GM21515 (cell line): ENCODE measurements around the gene CCDC148.
"Not testable (repeated sequence)": the region's sequence is repeated elsewhere in the genome, so short reads cannot be mapped to it uniquely, and the experiment has no call there.

Experiments
- ATAC-seq: cut with Tn5 transposase; IDR thresholded peaks from one replicate; pipeline ENCODE4 v1.9.1; 2021; ENCODE audit not compliant: unreplicated experiment

Gene CCDC148

DNA sequence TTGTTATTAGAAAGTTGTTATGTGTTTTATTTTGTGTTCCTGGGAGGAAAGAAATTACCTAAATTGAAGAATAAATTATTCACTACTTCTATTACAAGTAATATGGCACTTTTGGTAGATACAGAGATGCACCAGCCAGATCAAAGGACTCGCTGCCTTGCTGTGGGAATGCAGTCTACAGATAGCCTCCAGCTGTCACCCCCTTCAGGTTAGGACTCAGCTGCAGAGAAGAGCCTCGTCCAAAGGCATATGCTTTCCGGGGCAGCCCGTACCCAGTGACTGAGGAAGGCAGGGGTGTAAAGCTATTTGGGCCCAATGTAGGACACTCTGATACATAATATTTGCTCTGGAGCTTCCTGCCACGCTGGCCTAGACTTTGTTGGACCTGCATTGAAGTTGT is 90.2 kb downstream of the CCDC148 start:
- ATAC-seq: no peak

DNA sequence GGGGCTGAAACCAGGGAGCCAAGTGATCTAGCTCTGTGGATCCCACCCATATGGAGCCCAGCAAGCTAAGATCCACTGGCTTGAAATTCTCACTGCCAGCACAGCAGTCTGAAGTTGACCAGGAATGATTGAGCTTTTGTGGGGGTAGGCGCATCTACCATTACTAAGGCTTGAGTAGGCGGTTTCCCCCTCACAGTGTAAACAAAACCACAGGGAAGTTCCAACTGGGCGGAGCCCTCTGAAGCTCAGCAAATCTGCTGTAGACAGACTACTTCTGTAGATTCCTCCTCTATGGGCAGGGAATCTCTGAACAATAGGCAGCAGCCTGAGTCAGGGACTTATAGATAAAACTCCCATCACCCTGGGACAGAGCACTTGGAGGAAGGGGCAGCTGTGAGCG is 96.7 kb downstream of the CCDC148 start:
- ATAC-seq: no peak

DNA sequence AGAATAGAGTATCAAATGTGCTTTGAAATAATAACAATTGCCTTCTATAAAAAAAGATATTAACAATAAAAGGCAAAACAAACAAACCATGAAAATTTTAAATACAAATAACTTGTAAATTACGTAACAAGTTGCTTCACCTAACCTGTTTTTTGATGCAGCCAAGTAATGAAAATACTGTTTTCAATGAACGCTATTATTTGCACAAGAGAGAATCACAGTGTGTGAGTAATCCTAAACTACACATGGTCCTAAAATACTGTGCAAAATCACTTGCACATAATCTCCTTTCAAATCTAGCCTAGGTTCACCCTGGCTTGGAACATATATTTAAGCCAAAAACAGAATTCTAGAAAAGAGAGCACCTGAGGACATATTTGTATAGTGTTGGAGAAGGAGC is 98.9 kb downstream of the CCDC148 start:
- ATAC-seq: no peak

DNA sequence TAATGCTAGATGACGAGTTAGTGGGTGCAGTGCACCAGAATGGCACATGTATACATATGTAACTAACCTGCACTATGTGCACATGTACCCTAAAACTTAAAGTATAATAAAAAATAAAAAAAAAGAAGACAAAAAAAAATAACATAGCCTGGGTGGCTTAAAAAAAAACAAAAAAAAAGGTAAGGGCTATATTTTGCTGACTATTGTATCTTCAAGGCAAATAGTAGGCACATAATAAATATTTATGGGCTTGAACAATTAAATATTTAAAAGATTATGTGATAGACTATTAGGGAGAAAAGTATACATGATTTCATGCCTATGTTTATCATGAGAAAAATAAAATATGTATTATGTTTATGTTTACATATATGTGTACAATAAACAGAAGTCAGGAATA is 99.4 kb downstream of the CCDC148 start:
- no peak for ATAC-seq

DNA sequence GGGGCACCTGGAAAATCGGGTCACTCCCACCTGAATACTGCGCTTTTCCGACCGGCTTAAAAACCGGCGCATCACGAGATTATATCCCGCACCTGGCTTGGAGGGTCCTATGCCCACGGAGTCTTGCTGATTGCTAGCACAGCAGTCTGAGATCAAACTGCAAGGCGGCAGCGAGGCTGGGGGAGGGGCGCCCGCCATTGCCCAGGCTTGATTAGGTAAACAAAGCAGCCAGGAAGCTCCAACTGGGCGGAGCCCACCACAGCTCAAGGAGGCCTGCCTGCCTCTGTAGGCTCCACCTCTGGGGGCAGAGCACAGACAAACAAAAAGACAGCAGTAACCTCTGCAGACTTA is 105.1 kb downstream of the CCDC148 start:
- ATAC-seq: not testable (repeated sequence)

DNA sequence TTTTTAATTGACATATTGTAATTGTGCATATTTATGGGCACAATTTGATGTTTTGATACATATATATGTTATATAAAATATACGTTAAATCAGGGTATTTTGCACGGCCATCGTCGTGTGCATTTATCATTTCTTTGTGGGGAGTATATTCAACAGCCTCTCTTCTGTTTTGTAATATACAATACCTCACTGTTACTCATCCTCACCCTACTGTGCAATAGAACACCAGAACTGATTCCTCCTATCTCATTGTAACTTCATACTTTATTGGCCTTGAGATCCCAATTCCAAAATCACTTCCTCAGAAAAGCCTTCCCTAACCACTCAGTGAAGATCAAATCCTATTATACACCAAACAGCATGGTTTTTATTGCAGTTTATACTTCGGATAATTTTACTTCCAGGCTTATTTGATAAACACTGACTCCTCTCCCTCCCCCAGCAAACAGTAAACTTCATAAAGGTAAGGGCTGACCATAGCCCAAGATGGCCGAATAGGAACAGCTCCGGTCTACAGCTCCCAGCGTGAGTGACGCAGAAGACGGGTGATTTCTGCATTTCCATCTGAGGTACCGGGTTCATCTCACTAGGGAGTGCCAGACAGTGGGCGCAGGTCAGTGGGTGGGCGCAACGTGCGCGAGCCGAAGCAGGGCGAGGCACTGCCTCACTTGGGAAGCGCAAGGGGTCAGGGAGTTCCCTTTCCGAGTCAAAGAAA is 105.6 kb downstream of the CCDC148 start:
- not testable (repeated sequence) for ATAC-seq

DNA sequence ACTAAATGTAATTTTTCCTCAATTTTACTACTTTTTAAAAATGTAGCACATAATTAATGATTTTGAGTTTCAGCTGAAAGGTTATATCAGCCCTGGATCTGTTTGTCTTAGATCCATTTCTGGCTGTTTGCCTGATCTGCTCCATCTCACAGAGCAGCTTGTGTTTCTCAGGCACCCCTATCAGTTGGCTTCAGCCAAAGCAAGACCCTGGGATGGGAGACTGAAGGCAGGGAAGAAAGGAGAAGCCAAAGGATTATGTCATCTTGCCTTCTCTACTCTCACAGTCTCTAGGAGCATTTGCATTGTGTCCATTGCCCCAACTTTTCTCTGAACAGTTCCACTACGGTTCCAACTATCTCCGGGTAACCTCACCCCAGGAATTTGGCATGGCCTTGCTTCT is 110.5 kb downstream of the CCDC148 start:
- no peak for ATAC-seq

DNA sequence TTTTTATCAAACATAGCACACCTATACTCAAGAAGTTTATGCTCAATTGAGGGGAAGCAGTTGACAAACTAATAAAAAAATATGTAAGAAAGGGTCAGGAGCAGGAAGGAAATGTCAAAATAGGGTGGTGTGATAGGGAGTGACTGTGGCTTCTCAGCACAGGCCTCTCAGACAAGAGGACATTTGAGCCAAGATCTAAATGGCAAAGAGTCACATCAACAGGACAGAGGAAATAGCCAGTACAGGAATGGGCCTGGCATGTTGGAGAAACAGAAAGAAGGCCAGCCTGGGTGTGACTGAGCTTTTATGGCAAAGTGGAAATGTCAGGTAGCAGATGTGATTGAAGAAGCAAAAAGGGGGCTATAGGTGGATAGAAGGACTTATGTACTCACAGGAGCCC is 117.0 kb downstream of the CCDC148 start:
- ATAC-seq: no peak

DNA sequence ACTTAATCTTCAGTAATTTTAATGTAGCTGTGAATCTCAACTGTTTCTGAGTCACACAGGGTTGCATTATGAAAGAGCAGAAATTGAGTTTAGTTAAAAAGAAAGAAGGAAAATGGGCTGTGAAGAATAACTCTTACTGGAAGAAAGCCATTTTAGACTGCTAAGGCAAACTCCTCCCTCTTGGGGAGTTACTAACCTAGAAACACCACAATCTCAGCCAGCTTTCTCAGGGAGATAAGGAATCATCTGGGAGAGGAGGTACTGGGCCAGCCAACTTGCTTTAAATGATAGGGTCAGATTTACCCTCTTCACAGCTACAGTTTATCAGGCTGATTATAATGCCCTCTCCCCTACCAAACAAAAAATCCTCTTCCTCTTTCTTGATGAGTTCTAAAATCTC is 119.5 kb downstream of the CCDC148 start:
- ATAC-seq: no peak

DNA sequence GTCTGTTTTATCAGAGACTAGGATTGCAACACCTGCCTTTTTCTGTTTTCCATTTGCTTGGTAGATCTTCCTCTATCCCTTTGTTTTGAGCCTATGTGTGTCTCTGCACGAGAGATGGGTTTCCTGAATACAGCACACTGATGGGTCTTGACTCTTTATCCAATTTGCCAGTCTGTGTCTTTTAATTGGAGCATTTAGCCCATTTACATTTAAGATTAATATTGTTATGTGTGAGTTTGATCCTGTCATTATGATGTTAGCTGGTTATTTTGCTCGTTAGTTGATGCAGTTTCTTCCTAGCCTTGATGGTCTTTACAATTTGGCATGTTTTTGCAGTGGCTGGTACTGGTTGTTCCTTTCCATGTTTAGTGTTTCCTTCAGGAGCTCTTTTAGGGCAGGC is 124.8 kb downstream of the CCDC148 start:
- not testable (repeated sequence) for ATAC-seq

DNA sequence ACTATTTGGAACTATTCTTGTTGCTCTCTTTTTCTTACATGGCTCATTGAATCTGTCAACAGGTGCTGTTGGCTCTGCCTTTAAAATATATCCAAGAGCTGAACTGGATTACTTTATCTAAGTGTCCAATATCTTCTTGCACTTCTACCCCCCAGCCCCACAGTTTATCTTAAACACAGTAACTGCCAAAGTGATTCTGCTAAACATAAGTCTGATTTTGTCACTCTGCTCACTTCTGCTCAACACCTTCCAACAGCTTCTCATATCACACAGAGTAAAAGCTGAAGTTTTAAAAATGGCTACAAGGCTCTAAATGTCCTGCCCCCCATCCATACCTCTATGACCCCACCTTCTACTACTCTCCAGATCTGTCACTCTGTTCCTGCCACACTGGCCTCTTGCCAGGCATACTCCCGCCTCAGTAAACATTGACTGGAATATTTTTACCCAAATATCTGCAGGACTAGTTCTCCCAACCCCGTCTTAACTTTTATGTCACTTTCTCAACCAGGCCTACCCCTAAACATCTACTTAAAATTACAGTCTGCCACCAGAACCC is 130.7 kb downstream of the CCDC148 start:
- no peak for ATAC-seq

DNA sequence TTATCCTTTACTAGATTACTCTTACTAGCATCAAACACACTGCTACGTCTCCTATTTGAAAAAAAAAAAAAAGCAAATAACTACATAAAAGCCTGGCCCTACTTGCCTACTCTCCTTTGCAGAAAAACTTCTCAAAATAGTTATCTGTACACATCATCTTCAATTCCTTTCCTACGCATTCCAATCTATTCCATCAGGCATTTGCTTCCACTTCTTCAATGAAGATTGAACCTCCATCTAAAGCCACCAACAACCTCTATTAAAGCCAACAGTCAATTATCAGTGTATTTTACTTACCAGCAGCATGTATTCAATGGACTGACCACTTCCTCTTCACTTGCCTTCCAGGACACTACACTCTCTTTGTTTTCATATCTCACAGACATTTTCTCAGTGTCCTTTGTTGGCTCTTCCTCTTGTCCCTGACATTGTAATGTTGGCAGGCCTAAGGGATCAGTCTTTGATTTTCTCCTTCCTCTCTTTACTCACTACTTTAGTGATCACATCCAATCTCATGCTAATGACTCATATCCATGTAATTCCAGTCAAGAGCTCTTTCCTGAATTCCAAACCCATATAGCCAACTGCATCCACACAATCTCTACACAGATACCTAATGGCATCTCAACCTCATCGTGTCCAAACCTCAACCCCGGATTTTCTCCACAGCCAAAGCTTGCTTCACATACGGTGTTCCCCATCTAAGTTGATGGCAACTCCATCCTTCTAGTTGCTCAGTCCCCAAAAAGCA is 131.3 kb downstream of the CCDC148 start:
- ATAC-seq: no peak

DNA sequence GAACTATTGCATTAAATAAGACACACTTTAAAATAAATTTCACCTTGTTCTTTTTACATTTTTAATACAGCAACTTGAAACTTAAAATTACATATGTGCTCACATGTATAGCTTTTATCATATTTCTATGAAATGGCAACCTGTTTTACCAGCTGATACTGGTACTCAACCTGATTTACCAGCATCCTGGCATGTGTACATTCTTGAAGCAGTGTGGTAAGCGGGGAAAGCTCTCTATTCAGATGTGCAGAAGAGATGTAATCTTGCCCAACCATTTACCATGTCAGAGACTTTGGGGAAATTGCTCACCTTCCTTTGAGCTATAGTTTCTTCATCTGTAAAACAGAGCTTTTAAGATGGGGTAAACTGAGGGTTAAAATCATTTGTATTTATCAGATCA is 133.2 kb downstream of the CCDC148 start:
- no peak for ATAC-seq

DNA sequence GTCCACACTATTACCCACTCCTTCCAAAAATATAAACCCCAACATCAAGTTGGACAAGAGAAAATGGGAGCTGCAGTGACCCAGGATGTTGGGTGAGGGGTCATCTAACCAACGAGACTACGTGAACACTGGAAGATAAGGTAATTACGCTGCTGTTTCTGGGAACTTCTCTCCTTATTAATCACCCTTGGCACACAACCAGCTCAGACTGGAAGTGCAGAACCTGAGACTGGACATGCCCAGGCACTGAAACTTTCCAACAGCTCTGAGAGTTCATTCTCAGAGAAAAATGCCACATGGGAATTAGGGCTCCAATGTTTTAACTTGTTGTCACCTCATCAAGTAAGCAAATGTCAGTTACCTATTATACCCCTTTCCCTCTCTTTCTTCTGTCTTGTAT is 135.3 kb downstream of the CCDC148 start:
- no peak for ATAC-seq

DNA sequence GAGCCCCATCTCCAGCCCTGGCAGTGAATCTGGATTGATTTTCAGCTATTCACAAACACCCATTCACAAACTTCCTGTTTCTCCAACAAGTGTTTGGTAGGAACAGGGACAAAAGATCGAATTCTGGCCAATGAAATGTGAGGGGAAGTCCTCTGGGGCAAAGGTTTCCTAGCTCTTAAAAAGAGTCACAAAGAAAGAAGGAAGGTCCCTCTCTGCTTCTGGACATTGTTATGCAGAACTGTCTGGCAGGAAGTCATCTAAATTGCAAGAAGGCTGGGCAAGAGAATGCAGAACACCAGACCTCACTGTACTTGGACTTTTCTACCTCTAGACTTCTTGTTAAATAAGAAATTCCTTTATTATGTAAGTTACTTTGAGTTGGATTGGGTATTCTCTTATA is 137.3 kb downstream of the CCDC148 start:
- ATAC-seq: no peak

DNA sequence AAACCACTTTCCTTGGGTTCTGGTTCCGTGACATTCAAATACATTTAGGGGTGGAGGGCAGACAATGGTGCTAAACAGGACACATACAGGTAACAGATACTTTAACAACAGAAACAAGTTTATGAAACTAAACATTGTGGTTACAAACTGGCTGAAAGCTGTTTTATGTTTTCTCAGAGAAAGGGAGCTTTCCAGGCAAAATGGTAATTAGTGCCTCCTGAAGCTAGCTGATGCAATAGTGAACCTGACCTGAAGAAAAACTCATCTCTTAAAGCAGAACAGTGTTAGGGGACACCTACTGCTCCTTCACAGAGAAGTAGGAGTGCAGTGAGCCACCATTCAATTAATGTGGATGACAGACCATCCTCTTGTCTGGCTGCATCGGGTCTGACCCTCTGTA is 138.9 kb downstream of the CCDC148 start:
- ATAC-seq: no peak

DNA sequence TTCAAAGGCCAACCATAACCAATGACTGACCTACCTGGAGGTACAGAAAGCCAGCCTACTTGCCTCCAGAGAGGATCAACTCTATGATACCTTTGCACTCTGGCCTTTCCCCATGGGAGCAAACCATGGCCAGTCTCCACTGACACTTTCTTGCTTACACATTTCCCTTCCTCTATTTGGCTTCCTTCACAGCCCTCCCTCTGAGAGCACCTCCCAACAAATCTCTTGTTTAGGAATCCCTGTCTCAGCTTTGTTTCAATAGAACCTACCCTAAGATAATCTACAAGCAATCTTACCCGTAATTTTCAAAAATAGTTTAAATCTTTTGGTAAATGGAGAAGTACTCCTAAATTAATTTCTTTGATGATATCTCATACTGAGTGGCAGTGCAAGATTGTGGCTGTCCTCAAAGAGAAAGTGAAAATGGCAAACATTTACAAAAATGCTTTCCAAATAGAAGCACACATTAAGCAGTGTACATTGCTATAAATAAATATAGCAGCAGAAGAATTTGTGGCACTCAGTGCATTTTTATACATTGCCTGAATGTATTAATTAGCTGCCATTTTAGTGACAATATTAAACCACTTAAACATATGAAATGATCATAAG is 140.6 kb downstream of the CCDC148 start:
- ATAC-seq: no peak

DNA sequence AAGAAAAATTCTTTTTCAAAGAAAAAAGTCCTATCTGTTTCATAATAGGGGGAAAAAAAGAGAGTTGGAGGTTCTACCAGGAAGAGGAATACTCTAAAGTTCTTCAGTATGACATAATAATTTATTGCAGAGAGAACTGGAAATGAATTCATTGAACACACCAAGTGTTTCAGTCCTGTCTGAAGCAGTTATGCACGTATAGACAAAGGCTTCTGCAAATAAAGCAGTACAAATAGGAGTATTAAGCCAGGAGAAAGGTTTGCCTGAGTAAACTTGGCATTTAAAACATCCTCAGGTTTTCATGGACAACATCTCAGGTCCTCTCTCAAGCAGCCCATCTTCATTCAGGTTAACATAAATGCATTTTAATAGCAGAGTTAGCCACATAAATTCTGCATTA is 141.6 kb downstream of the CCDC148 start:
- ATAC-seq: no peak

DNA sequence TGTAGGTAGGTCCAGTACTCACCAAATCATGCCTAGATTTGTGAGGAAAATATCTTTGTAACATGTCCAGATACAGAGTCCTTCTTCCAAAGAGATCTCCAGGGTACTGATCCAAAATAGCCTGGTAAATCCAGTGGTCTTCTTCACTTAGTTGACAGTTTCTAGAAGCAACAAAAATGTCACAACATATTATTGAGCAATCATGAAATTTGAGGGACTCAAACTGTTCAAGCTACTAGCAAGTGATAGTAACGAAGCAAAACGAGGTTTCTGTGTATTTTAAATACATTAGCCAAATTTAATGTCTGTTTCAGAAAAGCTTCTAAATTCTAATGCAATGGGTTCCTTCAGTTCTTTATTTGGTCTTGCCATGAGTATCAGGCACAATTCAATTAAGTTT is 142.8 kb downstream of the CCDC148 start:
- no peak for ATAC-seq

DNA sequence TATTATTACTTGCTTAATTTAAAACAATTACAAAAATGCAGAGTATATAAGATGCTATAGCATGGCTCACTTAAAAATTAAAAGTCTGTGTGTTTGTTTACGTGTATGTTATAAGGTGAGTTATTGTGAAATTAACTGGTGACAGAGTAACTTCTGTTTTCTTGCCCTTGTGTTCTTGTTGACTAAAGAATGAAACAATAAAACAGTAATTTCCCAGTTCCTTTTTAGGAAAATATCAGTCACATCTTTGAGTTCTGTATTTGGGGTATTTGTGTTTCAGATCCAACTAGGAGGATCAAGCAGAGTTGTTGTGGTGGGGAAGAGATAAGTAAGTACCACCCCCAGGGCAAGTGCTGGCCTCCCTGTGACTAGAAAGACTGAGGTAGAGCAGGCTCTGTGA is 143.6 kb downstream of the CCDC148 start:
- no peak for ATAC-seq

DNA sequence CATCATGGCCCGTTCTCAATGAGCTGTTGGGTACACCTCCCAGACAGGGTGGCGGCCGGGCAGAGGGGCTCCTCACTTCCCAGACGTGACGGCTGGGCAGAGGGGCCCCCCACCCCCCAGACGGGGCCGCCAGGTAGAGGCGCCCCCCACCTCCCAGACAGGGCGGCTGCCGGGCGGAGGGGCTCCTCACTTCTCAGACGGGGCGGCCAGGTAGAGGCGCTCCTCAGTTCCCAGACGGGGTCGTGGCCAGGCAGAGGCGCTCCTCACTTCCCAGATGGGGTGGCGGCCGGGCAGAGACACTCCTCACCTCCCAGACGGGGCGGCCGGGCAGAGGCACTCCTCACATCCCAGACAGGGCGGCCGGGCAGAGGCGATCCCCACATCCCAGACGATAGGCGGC is 146.1 kb downstream of the CCDC148 start:
- not testable (repeated sequence) for ATAC-seq

DNA sequence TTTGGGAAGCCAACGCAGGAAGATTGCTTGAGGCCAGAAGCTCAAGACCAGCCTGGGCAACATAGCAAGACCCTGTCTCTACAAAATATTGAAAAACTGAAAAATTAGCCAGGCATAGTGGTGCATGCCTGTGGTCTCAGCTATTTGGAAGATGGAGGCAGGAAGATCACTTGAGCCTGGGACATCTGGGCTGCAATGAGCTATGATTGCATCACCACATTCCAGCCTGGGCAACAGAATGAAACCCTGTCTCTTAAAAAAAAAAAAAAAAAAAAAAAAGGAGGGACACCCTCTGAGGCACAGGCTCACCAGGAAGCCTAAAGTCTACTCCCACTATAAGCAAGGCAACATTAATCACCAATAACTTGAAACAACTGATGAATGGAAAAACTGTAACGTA is 151.1 kb downstream of the CCDC148 start:
- no peak for ATAC-seq
